Esophagus muscularis mucosa (tissue), 4 donors: ENCODE data around the gene QDPR. TPM values are rescaled to one million over a fixed set of nuclear protein-coding genes. Genes with fewer than 3 reads are reported as not detected.

Source experiments
- DNase-seq: peaks from one replicate; pipeline ENCODE4 v3.0.0-alpha.2; 2017; ENCODE audit errors: extremely low spot score
- H3K27ac ChIP-seq, 4 donors: fragments of 200-600 bp; sonication (generic); replicated peaks in 1 of 4; 1 replicate in 3 of 4; 2 replicates in 1 of 4; pipeline ENCODE4 v1.5.1; 2016 to 2019; ENCODE audit warnings: mild to moderate bottlenecking in 1 of 4
- H3K27me3 ChIP-seq, 4 donors: fragments of 200-600 bp; sonication (generic); one replicate each; pipeline versions ENCODE4 v1.5.1 to v1.6.0; 2016 to 2019
- H3K36me3 ChIP-seq, 4 donors: fragments of 200-600 bp; sonication (generic); one replicate each; pipeline ENCODE4 v1.5.1; 2016 to 2019
- H3K4me1 ChIP-seq, 4 donors: fragments of 200-600 bp; sonication (generic); one replicate each; pipeline ENCODE4 v1.5.1; 2016 to 2019
- H3K4me3 ChIP-seq, 4 donors: fragments of 200-600 bp; sonication (generic); 1 replicate in 2 of 4; 2 replicates in 2 of 4; pipeline ENCODE4 v1.5.1; 2016 to 2019; ENCODE audit warnings: mild to moderate bottlenecking in 4 of 4, moderate library complexity in 1 of 4
- H3K9me3 ChIP-seq, 4 donors: fragments of 200-600 bp; sonication (generic); 1 replicate in 3 of 4; 2 replicates in 1 of 4; pipeline ENCODE4 v1.5.1; 2016 to 2019
- EP300 ChIP-seq: sonication (generic); formaldehyde crosslinking; IDR thresholded peaks from one replicate; pipeline ENCODE4 v1.6.1; 2017; ENCODE audit warnings: antibody characterized with exemption
- POLR2A ChIP-seq: fragments of 450-650 bp; IDR thresholded peaks from one replicate; pipeline ENCODE4 v1.6.1; 2017; ENCODE audit warnings: antibody characterized with exemption, moderate library complexity, mild to moderate bottlenecking, low read depth
- POLR2AphosphoS5 ChIP-seq, 2 donors: sonication (generic); formaldehyde crosslinking; IDR thresholded peaks; one replicate each; pipeline ENCODE4 v1.6.1; 2017; ENCODE audit warnings: antibody characterized with exemption in 2 of 2
- WGBS: methylation state at CpG from one replicate; pipeline ENCODE4 v1.1.5; 2018; 5-methylcytosine and 5-hydroxymethylcytosine counted together
- intact Hi-C: fragments of 100-400 bp; cut with DNase I; formaldehyde crosslinking; loops from one replicate; pipeline ENCODE4 v1.15.1; 2023
- total RNA-seq, 4 donors: library from RNA; depleted of rRNA; stranded (reverse); fragments of >200 nt; gene quantifications; one replicate each; pipeline versions ENCODE4 v1.1.0 to v1.2.1, GENCODE V29; 2016
- TF ChIP-seq, protein P1 (sequence below), 3 experiments: fragments of 200-600 bp in 2 of 3; fragments of 450-650 bp in 1 of 3; sonication (generic) in 2 of 3; IDR thresholded peaks; one replicate each; pipeline ENCODE4 v1.5.1; 2017 to 2019; ENCODE audit warnings: antibody characterized with exemption in 3 of 3, mild to moderate bottlenecking in 2 of 3, moderate library complexity in 1 of 3

QDPR gene
- total RNA-seq, 4 donors from 2014 or later: 6.4 to 12.7 (median 9.7) TPM

DNA sequence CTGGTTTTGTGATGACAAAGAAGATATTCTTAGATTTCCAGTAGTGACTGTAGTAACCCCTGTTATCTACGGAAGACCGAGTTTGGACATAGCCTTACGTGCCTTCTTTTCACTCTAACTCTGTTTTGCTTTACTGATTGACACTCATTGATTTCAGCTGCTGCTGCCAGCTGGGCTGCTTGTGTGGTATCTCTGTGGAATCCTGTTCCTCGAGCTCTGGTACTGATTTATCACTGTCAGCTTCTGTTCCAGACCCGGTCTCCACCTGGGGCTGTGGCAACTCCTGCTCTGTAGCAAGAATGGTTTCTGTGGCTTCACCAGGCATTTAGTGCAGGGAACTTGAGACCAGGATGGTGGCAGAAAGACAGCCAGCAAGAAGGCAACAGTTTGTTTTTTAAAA is 40.5 kb upstream of the QDPR start:
- no peaks in the 10 kb centered on the region for H3K4me1 ChIP-seq
- intact Hi-C loops: no loop called here
- H3K4me3 ChIP-seq: no peak overlapping the region
- H3K27ac ChIP-seq: no peak overlapping the region
- DNase-seq: no peak
- WGBS: 35% methylated on average over 5 of the region's 5 CpGs
- TF ChIP-seq POLR2AphosphoS5 (IDR thresholded peaks at IDR 0.05) (no peak), EP300 (no peak), POLR2A (no peak)
- TF ChIP-seq, protein P1, sequence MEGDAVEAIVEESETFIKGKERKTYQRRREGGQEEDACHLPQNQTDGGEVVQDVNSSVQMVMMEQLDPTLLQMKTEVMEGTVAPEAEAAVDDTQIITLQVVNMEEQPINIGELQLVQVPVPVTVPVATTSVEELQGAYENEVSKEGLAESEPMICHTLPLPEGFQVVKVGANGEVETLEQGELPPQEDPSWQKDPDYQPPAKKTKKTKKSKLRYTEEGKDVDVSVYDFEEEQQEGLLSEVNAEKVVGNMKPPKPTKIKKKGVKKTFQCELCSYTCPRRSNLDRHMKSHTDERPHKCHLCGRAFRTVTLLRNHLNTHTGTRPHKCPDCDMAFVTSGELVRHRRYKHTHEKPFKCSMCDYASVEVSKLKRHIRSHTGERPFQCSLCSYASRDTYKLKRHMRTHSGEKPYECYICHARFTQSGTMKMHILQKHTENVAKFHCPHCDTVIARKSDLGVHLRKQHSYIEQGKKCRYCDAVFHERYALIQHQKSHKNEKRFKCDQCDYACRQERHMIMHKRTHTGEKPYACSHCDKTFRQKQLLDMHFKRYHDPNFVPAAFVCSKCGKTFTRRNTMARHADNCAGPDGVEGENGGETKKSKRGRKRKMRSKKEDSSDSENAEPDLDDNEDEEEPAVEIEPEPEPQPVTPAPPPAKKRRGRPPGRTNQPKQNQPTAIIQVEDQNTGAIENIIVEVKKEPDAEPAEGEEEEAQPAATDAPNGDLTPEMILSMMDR (IDR thresholded peaks at IDR 0.05): no peak
- H3K27me3 ChIP-seq: peaks cover 0 to 28% (median 0%) of the 10 kb centered on the region in 4 donors
- H3K9me3 ChIP-seq: no peaks in the 10 kb centered on the region
- H3K36me3 ChIP-seq: no peaks in the 10 kb centered on the region

DNA sequence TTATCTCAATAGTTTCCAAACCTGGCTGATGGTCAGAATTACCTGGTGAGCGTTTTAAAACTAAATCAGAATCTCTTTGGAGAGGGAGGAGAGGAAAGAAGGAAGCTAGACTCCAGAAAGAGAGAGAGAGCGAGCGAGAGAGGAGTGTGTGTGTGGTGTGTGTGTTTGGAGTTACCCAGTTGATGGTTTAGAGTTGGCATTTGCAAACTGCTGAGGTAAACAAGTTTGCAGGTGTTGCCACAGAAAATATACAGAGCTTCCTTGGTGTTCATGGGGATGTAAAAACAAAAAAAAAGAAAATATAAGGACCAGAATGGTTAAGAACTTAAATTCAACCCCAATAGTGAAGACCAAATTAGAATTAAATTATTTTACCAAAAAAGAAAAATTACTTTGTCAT is 38.7 kb upstream of the QDPR start:
- no peak overlapping the region for H3K27ac ChIP-seq
- H3K36me3 ChIP-seq: no peaks in the 10 kb centered on the region
- no peak overlapping the region for H3K4me3 ChIP-seq
- no peak for DNase-seq
- H3K9me3 ChIP-seq: no peaks in the 10 kb centered on the region
- no peak for TF ChIP-seq POLR2AphosphoS5 (IDR thresholded peaks at IDR 0.05)
- no peak for TF ChIP-seq EP300
- TF ChIP-seq, protein P1 (IDR thresholded peaks at IDR 0.05): no peak
- TF ChIP-seq POLR2A: no peak
- intact Hi-C loops: loop anchor here (2.0 kb wide), 1 partner anchor 86 kb away; no protein-coding TSS in a partner anchor
- peaks cover 0 to 26% (median 0%) of the 10 kb centered on the region in 4 donors for H3K27me3 ChIP-seq
- no peaks in the 10 kb centered on the region for H3K4me1 ChIP-seq
- 91% methylated on average over 3 of the region's 3 CpGs for WGBS

DNA sequence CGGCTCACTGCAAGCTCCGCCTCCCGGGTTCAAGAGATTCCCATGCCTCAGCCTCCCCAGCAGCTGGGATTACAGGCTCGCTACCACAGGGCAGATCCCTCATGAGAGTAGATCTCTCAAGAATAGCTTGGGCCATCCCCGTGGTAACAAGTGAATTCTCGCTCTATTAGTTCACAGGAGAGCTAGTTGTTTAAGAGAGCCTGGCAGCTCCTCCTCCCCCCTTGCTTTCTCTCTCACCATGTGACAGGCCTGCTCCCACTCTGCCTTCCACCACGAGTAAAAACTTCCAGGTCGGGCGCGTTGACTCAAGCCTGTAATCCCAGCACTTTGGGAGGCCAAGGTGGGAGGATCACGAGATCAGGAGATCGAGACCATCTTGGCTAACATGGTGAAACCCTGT is 34.8 kb upstream of the QDPR start:
- no peaks in the 10 kb centered on the region for H3K27me3 ChIP-seq
- H3K36me3 ChIP-seq: no peaks in the 10 kb centered on the region
- H3K27ac ChIP-seq: no peak overlapping the region
- TF ChIP-seq POLR2AphosphoS5 (IDR thresholded peaks at IDR 0.05): no peak
- TF ChIP-seq EP300: no peak
- TF ChIP-seq, protein P1 (IDR thresholded peaks at IDR 0.05): no peak
- TF ChIP-seq POLR2A: no peak
- no peak overlapping the region for H3K4me3 ChIP-seq
- H3K4me1 ChIP-seq: no peaks in the 10 kb centered on the region
- 73% methylated on average over 8 of the region's 12 CpGs for WGBS
- H3K9me3 ChIP-seq: no peaks in the 10 kb centered on the region
- intact Hi-C loops: loop anchor here (5.0 kb wide), 1 partner anchor 1046 kb away; no protein-coding TSS in a partner anchor
- no peak for DNase-seq

DNA sequence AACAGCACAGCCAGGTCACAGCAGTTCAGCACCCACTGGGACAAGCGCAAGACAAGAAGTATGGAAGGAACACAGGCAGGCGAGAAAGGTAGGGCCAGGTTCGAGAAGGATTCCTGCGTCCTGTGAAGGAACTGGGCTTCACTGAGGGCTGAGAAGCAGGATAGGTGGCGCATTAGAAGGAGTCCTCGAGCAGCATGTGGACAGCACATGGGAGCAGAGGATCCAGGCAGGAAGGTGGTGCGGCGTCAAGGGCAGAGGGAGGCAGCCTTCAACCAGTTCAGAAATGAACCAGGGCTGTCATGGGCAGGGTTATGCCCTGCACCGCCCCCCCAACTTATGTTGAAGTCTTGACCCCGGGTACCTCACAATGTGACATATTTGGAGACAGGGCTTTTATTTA is 34.3 kb upstream of the QDPR start:
- Histone ChIP-seq H3K4me3 (no peak overlapping the region), H3K27ac (no peak overlapping the region), H3K36me3 (no peaks in the 10 kb centered on the region), H3K4me1 (no peaks in the 10 kb centered on the region), H3K9me3 (no peaks in the 10 kb centered on the region), H3K27me3 (no peaks in the 10 kb centered on the region)
- intact Hi-C loops: loop anchor here (5.0 kb wide), 1 partner anchor 1046 kb away; no protein-coding TSS in a partner anchor
- no peak for DNase-seq
- no peak for TF ChIP-seq EP300
- TF ChIP-seq, protein P1 (IDR thresholded peaks at IDR 0.05): no peak
- no peak for TF ChIP-seq POLR2AphosphoS5 (IDR thresholded peaks at IDR 0.05)
- TF ChIP-seq POLR2A: no peak
- WGBS: 86% methylated on average over 9 of the region's 10 CpGs
